Stimulated activated CD4-positive, alpha-beta T cell treated with anti-CD3 and anti-CD28 coated beads, Interleukin-1b, Interleukin-23, amount 100 ng/mL, for 48 hours (primary cell): ENCODE measurements around the gene BBIP1.
"Not testable (repeated sequence)": the region's sequence is repeated elsewhere in the genome, so short reads cannot be mapped to it uniquely, and the experiment has no call there.

Experiments used
- DNase-seq: peaks from one replicate; pipeline ENCODE4 v3.0.0-alpha.2; 2020

The BBIP1 gene

DNA sequence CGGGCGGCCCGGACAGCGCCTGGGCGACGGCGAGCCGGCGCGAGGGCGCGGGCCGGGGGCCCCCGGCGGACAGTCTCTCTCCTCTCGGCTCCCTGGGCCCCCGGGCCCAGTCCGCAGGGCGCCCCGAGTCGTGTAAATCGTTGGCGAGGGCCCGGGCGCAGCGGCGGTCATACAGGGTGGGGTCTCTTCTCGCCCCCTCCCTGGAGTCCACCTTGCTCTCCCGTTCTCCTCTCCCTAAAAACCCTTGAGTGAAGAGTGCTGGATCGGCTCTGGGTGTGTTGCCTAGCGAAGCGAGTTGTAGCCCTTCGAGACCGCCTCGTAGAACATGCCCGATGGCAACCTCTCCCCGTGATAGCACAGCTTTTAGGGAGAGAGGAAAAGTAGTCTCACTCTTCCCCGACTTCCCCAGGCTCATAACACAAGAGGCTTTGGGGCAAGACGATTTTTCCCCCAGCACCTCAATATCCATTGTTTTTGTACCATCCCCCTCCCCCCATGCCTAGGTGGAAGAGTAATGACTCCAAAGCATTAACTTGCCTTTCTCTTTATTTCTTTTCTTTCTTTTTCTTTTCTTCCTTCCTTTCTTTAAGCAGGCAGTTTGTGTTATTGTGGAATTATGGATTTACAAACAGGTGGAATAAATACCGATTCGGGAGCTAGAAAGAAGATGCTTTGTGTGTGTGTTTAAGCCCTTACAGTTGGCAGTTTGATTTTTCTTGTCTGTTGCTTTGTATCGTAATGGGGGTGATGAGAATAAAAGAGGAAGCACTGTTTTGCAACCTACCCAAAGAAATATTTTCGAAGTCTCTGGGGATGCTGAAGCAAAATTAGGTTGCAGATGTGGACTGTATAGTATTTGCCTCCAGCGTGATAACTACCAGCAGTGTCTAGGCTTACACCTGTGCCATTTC, 1.2 kb upstream of the BBIP1 start:
- peak; percentile 16 for DNase-seq

DNA sequence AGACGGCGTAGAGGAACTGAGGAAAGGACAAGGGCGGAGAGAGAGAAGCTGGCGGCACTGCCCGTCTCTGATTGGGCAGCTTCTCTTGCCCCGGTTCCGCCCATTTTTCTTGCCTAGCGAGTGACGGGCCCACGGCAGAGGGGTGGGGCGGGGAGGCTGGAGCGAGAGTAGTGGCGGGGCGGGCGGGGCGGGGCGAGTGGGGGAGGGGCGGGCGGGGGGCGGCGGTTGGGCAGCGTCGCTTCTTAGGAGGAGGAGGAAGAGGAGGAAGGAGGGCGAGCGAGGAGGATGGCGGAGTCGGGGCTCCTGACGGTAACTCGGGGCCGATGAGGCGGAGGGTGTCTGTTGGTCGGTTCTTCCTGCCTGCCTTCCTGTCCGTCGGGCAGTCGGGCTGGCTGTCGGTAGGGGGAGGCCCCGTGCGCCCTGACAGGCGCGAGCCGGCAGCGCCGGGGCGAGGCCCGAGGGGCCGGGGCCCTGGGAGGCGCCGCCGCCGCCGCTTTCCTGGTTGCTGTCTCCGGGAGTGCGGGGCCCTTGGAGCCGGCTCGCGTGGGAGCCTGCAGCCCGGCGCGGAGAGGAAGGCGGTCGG, 460 bp upstream of the BBIP1 start, which contains the start of gene SHOC2:
SHOC2 (plus strand) TSS at position 256 of the 583 bp plus-strand sequence. CDS start 44,755 bp downstream, outside the sequence.
- peak; percentile 100 for DNase-seq

GRCh38 chr10:110918269-110918642, 724 bp downstream of the BBIP1 start:
- DNase-seq, result peak; percentile 87

DNA sequence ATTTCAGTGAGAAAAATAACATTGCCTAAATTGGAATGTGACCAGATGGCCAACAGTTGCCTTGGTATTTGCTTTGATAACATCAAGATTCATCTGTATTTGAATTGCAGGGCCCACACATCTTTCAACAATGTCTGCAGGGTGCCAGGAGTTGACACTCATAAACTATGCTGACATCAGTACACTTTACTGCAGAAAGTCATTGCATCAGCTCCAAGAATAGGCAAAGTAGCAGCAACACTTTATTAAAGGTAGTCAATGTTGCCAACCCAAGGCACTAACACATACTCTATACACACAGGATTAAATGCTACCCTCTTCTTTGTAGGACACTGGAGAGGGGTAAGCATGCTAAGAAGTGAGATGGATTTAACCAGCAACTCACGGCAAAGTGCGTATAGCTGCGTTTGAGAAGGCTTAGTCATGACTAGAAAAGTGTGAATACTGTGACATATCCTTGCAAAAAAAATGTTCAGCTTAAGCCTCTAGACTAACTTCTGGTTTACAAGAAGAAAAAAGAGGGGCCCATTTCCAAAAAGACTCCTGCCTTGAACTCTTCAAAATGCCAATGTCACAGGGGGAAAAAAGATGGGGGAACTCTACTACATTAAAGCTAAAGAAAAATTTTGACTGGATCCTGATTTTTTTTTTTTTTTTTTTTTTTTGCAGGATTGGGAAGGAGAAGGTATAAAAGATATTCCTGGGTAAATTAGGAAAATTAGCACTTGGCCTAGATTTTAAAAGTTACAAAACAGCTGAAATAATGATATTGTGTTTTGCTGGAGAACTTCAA, 2.2 kb downstream of the BBIP1 start:
- DNase-seq, result no peak

DNA sequence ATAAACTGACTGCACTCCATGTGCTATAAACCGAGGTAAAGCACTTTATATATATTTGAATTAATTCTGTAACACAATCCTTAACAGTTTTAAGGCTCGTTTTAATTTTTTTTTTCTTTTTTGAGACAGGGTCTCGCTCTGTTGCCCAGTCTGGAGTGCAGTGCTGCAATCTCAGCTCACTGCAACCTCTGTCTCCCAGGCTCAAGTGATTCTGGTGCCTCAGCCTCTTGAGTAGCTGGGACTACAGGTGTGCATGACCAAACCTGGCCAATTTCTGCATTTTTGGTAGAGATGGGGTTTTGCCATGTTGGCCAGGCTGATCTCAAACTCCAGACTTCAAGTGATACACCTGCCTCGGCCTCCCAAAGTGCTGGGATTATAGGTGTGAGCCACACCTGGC, 3.4 kb downstream of the BBIP1 start:
- DNase-seq, result not testable (repeated sequence)

DNA sequence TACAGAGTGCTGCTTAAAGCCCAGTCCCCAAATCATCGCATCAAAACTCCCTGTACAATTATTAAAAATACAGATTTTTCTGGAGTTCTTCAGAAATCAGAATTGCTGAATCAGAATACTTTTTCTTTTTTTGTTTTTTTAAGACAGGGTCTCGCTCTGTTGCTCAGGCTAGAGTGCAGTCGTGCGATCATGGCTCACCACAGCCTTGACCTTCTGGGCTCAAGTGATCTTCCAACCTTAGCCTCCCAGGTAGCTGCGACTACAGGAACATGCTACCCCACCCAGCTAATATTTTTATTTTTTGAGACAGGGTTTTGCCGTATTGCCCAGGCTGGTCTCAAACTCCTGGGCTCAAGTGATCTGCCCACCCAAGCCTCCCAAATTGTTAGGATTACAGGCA, 3.9 kb downstream of the BBIP1 start:
- DNase-seq, result no peak

GRCh38 chr10:110914431-110914830, 4.5 kb downstream of the BBIP1 start:
- no peak for DNase-seq

GRCh38 chr10:110912374-110912773, 6.6 kb downstream of the BBIP1 start:
- no peak for DNase-seq

GRCh38 chr10:110910138-110910537, 8.8 kb downstream of the BBIP1 start:
- DNase-seq, result no peak

- peak; percentile 30 for DNase-seq
Measured at GRCh38 chr10:110903280-110904278, 15.4 kb downstream of the BBIP1 start.

DNA sequence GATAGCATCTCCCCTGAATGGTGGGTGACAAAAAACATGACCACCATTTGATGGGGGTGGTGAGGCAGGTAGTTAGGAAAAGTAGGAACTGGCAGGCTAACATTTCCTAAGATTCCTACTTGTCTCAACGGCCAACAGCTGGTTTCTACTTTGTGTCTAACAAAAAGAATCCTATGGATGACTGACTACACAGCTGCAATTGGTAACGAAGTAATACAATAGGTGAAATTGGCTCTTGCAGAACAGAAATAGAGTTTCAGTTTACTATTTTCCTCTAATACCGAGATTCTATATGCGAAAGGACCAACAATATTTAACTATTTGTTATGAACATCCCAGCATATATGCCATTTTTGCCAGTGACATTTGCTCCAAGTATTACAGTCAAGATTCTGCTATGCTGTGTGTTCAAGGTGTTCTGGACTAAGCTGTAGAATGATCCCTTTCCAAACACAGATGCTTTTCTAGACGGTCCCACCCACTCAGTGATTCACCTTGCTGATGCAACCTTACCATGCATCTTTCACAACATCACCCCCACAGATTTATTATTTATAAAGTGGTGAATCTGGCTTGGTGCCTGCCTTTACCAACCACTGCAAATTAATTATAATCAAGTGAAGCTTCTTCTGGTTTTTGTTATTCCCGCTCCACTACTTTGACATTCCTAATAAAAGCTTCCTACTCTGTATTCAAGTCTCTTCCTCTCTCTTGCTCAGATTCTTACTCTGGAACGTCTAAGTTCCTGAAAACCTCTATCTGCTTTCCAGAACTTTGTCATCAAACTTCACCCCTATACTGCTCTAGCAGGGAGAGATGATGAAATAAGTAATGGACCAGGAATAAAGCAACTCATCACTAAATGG, 16.8 kb downstream of the BBIP1 start:
- DNase-seq, result peak; percentile 59

DNA sequence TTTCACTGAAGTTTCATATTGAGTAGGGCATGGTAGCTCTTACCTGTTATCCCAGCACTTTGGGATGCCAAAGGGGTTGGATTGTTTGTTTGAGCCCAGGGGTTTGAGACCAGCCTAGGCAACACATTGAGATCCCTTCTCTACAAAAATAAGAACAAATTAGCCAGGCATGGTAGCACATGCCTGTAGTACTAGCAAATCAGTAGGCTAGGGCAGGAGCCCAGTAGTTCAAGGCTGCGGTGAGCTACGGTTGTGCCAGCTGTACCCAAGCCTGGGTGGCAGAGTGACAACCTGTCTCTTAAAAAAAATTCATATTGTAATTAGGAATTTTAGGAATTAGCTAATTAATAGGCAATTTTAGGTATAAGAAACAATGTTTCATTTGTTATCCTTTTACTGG, 18.0 kb downstream of the BBIP1 start:
- DNase-seq, result no peak

DNA sequence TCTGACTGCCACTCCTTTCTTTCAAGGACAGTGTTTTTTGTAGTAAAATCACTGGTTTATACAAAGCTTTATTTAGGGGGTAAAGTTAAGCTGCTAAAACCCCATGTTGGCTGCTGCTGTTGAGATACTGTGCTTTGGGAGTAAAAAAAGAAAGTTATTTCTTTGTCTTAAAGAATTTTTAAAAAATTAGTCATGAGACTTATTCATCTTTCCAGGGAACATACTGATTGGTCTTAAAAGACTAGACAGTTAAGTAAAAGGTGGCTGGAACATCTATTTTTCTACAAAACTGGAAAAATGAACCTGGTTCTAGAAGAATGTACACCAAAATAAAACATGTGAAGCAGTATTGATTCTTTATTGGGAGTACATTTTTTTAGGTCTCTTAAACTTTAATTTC, 20.6 kb downstream of the BBIP1 start:
- no peak for DNase-seq

- no peak for DNase-seq
Measured at GRCh38 chr10:110897184-110897583, 21.8 kb downstream of the BBIP1 start.

GRCh38 chr10:110893559-110894179, 25.3 kb downstream of the BBIP1 start:
- DNase-seq, result no peak

DNA sequence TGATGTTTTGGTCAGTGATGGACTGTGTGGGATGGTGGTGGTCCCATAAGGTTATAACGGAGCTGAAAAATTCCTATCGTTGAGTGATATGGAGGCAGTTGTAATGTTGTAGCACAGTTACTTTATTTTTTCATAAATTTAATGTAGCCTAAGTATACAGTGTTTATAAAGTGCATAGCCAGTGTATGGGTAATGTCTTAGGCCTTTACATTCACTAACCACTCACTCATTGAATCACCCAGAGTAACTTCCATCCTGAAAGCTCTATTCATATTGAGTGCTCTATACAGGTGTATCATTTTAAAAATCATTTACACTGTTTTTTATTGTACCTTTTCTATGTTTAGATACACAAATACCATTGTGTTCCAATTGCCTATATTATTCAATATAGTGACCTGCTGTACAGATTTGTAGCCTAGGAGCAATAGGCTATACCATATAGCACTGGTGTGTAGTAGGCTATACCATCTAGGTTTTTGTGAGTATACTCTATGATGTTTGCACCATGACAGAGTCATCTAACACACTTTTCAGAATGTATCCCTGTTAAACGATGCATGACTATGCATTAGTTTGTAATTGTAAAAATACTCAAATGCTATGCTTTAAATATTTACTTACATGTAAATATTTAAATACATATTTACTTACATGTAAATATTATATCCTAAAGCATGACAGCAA, 26.2 kb downstream of the BBIP1 start:
- no peak for DNase-seq

- DNase-seq, result no peak
Measured at GRCh38 chr10:110887560-110887959, 31.4 kb downstream of the BBIP1 start.

- no peak for DNase-seq
Measured at GRCh38 chr10:110885932-110886674, 32.9 kb downstream of the BBIP1 start.

- DNase-seq, result no peak
Measured at GRCh38 chr10:110883924-110884323, 35.1 kb downstream of the BBIP1 start.
